ENCODE results near the gene TNPO1.

TNPO1 gene

GRCh38 chr5:72816284-72817075 lies at the start of gene TNPO1:
Gene TNPO1, plus strand, starts transcription at chr5:72816661. Its CDS starts 77 bp downstream, at chr5:72816738.
- Histone ChIP-seq H3K4me1 (ENCODE audit: insufficient read depth, insufficient read length) (no peaks in the 10 kb centered on the region), H3K9ac (ENCODE audit: insufficient read length, low read depth) (peak within 1 kb of the TSS; percentile 93), H3K4me3 (ENCODE audit: insufficient read length, low read depth) (peak within 1 kb of the TSS; percentile 81), H3K36me3 (ENCODE audit: insufficient read depth, insufficient read length, low read length) (peaks cover 3% of the 10 kb centered on the region), H3K27me3 (ENCODE audit: insufficient read depth, insufficient read length) (no peaks in the 10 kb centered on the region), H3K9me3 (ENCODE audit: insufficient read depth, low read length) (no peaks in the 10 kb centered on the region)
- peak; percentile 77 for DNase-seq (ENCODE audit: low read depth, low spot score)
- no peak for TF ChIP-seq YY1 (IDR thresholded peaks at IDR 0.05; ENCODE audit: insufficient read depth, insufficient read length)
- no peak for TF ChIP-seq SUZ12 (IDR thresholded peaks at IDR 0.05; ENCODE audit: extremely low read depth, insufficient read depth, insufficient read length)
- TF ChIP-seq ZNF274 (IDR thresholded peaks at IDR 0.05; ENCODE audit: low read depth, low read length), result no peak

DNA sequence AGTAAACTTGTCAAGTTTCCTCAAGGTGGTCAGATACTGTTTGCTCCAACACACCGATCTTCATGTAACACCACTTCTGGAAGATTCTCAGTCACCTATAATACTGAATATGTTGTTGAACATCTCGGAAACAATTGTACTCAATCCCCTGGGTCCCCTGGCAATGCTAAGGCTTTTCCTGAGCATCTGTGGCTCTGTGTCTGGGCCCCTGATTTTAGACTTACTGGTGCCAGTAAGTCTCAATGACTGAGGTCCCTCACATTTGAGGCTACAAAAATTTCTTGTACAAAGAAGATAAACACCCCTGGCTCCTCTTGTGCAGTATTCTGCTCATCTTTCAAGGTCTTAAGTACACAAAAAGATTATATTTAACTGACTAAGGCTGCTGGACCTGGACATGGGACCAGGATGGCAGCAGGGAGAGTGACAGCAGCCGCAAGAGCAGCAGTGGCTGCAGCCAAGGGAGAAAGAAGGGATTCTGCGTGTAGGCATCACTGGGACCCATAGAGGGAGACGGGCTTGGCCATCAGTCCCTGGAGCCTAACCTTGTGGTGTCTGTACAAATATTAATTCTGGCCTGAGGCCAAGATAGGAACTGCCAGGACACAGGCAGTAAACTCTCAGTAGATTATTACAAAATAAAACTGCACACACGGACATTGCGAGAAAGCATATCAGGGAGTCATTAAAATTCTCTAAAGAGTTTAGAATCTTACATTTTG lies 49.0 kb upstream of the TNPO1 start:
- Histone ChIP-seq H3K9me3 (ENCODE audit: insufficient read depth, low read length) (no peaks in the 10 kb centered on the region), H3K4me1 (ENCODE audit: insufficient read depth, insufficient read length) (no peaks in the 10 kb centered on the region), H3K9ac (ENCODE audit: insufficient read length, low read depth) (no peak overlapping the region), H3K36me3 (ENCODE audit: insufficient read depth, insufficient read length, low read length) (no peaks in the 10 kb centered on the region), H3K4me3 (ENCODE audit: insufficient read length, low read depth) (no peak overlapping the region), H3K27me3 (ENCODE audit: insufficient read depth, insufficient read length) (no peaks in the 10 kb centered on the region)
- TF ChIP-seq SUZ12 (IDR thresholded peaks at IDR 0.05; ENCODE audit: extremely low read depth, insufficient read depth, insufficient read length) (no peak), YY1 (IDR thresholded peaks at IDR 0.05; ENCODE audit: insufficient read depth, insufficient read length) (no peak), ZNF274 (IDR thresholded peaks at IDR 0.05; ENCODE audit: low read depth, low read length) (no peak)
- DNase-seq (ENCODE audit: low read depth, low spot score), result no peak

GRCh38 chr5:72770266-72770665 lies 46.2 kb upstream of the TNPO1 start:
- H3K9me3 ChIP-seq (ENCODE audit: insufficient read depth, low read length), result no peaks in the 10 kb centered on the region
- H3K27me3 ChIP-seq (ENCODE audit: insufficient read depth, insufficient read length), result no peaks in the 10 kb centered on the region
- no peak for DNase-seq (ENCODE audit: low read depth, low spot score)
- TF ChIP-seq YY1 (IDR thresholded peaks at IDR 0.05; ENCODE audit: insufficient read depth, insufficient read length) (no peak), ZNF274 (IDR thresholded peaks at IDR 0.05; ENCODE audit: low read depth, low read length) (no peak), SUZ12 (IDR thresholded peaks at IDR 0.05; ENCODE audit: extremely low read depth, insufficient read depth, insufficient read length) (no peak)
- H3K9ac ChIP-seq (ENCODE audit: insufficient read length, low read depth), result no peak overlapping the region
- no peaks in the 10 kb centered on the region for H3K4me1 ChIP-seq (ENCODE audit: insufficient read depth, insufficient read length)
- H3K36me3 ChIP-seq (ENCODE audit: insufficient read depth, insufficient read length, low read length), result no peaks in the 10 kb centered on the region
- no peak overlapping the region for H3K4me3 ChIP-seq (ENCODE audit: insufficient read length, low read depth)

GRCh38 chr5:72776684-72777083 lies 39.8 kb upstream of the TNPO1 start:
- H3K4me1 ChIP-seq (ENCODE audit: insufficient read depth, insufficient read length), result no peaks in the 10 kb centered on the region
- no peak overlapping the region for H3K9ac ChIP-seq (ENCODE audit: insufficient read length, low read depth)
- H3K4me3 ChIP-seq (ENCODE audit: insufficient read length, low read depth), result no peak overlapping the region
- no peaks in the 10 kb centered on the region for H3K36me3 ChIP-seq (ENCODE audit: insufficient read depth, insufficient read length, low read length)
- no peak for DNase-seq (ENCODE audit: low read depth, low spot score)
- H3K27me3 ChIP-seq (ENCODE audit: insufficient read depth, insufficient read length), result no peaks in the 10 kb centered on the region
- TF ChIP-seq ZNF274 (IDR thresholded peaks at IDR 0.05; ENCODE audit: low read depth, low read length) (no peak), YY1 (IDR thresholded peaks at IDR 0.05; ENCODE audit: insufficient read depth, insufficient read length) (no peak), SUZ12 (IDR thresholded peaks at IDR 0.05; ENCODE audit: extremely low read depth, insufficient read depth, insufficient read length) (no peak)
- H3K9me3 ChIP-seq (ENCODE audit: insufficient read depth, low read length), result peaks cover 4% of the 10 kb centered on the region; the same call in 1 of the 2 replicates

GRCh38 chr5:72779520-72779919 lies 36.9 kb upstream of the TNPO1 start:
- Histone ChIP-seq H3K36me3 (ENCODE audit: insufficient read depth, insufficient read length, low read length) (no peaks in the 10 kb centered on the region), H3K4me3 (ENCODE audit: insufficient read length, low read depth) (no peak overlapping the region), H3K9ac (ENCODE audit: insufficient read length, low read depth) (no peak overlapping the region), H3K9me3 (ENCODE audit: insufficient read depth, low read length) (peaks cover 4% of the 10 kb centered on the region; the same call in 1 of the 2 replicates), H3K4me1 (ENCODE audit: insufficient read depth, insufficient read length) (no peaks in the 10 kb centered on the region), H3K27me3 (ENCODE audit: insufficient read depth, insufficient read length) (no peaks in the 10 kb centered on the region)
- TF ChIP-seq YY1 (IDR thresholded peaks at IDR 0.05; ENCODE audit: insufficient read depth, insufficient read length), result no peak
- DNase-seq (ENCODE audit: low read depth, low spot score), result no peak

DNA sequence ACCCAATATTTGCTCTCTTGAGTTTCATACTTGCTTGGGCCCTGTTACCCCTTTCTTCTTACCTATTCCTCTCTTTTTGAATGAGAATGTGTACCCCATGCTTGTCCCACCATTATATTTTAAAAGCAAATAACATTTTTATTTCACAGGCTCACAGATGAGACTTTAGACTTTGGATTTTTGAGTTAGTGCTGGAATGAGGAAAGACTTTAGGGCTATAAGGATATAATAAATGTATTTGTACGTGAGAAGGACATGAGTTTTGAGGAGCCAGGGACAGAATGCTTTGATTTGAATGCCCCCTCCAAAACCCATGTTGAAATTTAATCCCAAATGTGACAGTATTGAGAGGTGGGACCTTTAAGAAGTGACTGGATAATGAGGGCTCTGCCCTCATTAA lies 33.1 kb upstream of the TNPO1 start:
- no peaks in the 10 kb centered on the region for H3K27me3 ChIP-seq (ENCODE audit: insufficient read depth, insufficient read length)
- H3K36me3 ChIP-seq (ENCODE audit: insufficient read depth, insufficient read length, low read length), result no peaks in the 10 kb centered on the region
- H3K4me3 ChIP-seq (ENCODE audit: insufficient read length, low read depth), result no peak overlapping the region
- TF ChIP-seq YY1 (IDR thresholded peaks at IDR 0.05; ENCODE audit: insufficient read depth, insufficient read length), result no peak
- TF ChIP-seq ZNF274 (IDR thresholded peaks at IDR 0.05; ENCODE audit: low read depth, low read length), result no peak
- no peak for TF ChIP-seq SUZ12 (IDR thresholded peaks at IDR 0.05; ENCODE audit: extremely low read depth, insufficient read depth, insufficient read length)
- H3K9ac ChIP-seq (ENCODE audit: insufficient read length, low read depth), result no peak overlapping the region
- no peaks in the 10 kb centered on the region for H3K4me1 ChIP-seq (ENCODE audit: insufficient read depth, insufficient read length)
- peaks cover 4% of the 10 kb centered on the region; the same call in 1 of the 2 replicates for H3K9me3 ChIP-seq (ENCODE audit: insufficient read depth, low read length)
- DNase-seq (ENCODE audit: low read depth, low spot score), result no peak

GRCh38 chr5:72784129-72784528 lies 32.3 kb upstream of the TNPO1 start:
- no peak overlapping the region for H3K4me3 ChIP-seq (ENCODE audit: insufficient read length, low read depth)
- H3K27me3 ChIP-seq (ENCODE audit: insufficient read depth, insufficient read length), result no peaks in the 10 kb centered on the region
- no peak overlapping the region for H3K9ac ChIP-seq (ENCODE audit: insufficient read length, low read depth)
- DNase-seq (ENCODE audit: low read depth, low spot score), result no peak
- no peaks in the 10 kb centered on the region for H3K4me1 ChIP-seq (ENCODE audit: insufficient read depth, insufficient read length)
- no peak for TF ChIP-seq ZNF274 (IDR thresholded peaks at IDR 0.05; ENCODE audit: low read depth, low read length)
- peaks cover 4% of the 10 kb centered on the region; the same call in 1 of the 2 replicates for H3K9me3 ChIP-seq (ENCODE audit: insufficient read depth, low read length)
- H3K36me3 ChIP-seq (ENCODE audit: insufficient read depth, insufficient read length, low read length), result no peaks in the 10 kb centered on the region

All from NT2/D1 (cell line).